Kidney (tissue), 14 donors: ENCODE data around the gene STK25. TPM values are rescaled to one million over a fixed set of nuclear protein-coding genes. Genes with fewer than 3 reads are reported as not detected.

Source experiments
- DNase-seq, 5 donors: peaks; one replicate each; pipeline ENCODE4 v3.0.0-alpha.2; 2013 to 2020
- FAIRE-seq: peaks from 2 replicates; lab custom pipeline; 2012; peaks lifted over from hg19 to GRCh38; lab: Jason Lieb, UNC
- H3K27ac ChIP-seq, 2 donors: one replicate each; pipeline ENCODE4 v1.7.0; 2013; ENCODE audit warnings: low read depth in 2 of 2, low read length in 2 of 2, inconsistent platforms in 1 of 2
- H3K27me3 ChIP-seq: one replicate; pipeline ENCODE4 v1.7.1; 2013; ENCODE audit warnings: low read length, inconsistent platforms; ENCODE audit not compliant: control insufficient read depth, insufficient read depth
- H3K36me3 ChIP-seq, 3 donors: one replicate each; pipeline versions ENCODE4 v1.7.0 to v1.7.1; 2013; ENCODE audit warnings: low read length in 3 of 3, control low read depth in 1 of 3, inconsistent platforms in 1 of 3; ENCODE audit not compliant: insufficient read depth in 3 of 3, control insufficient read depth in 2 of 3
- H3K4me1 ChIP-seq, 3 donors: one replicate each; pipeline versions ENCODE4 v1.7.0 to v1.7.1; 2013; ENCODE audit warnings: low read length in 3 of 3, inconsistent platforms in 1 of 3, low read depth in 1 of 3; ENCODE audit not compliant: control insufficient read depth in 2 of 3, insufficient read depth in 2 of 3
- H3K4me3 ChIP-seq, 3 donors: one replicate each; pipeline versions ENCODE4 v1.7.0 to v1.8.1; 2013; ENCODE audit warnings: low read length in 3 of 3, control low read depth in 1 of 3, inconsistent platforms in 1 of 3
- H3K9ac ChIP-seq, 3 donors: one replicate each; pipeline versions ENCODE4 v1.7.0 to v1.7.1; 2013; ENCODE audit warnings: low read length in 3 of 3, control low read depth in 1 of 3, inconsistent platforms in 1 of 3
- H3K9me3 ChIP-seq, 3 donors: one replicate each; pipeline versions ENCODE4 v1.7.0 to v1.7.1; 2013; ENCODE audit warnings: low read length in 3 of 3, control low read depth in 1 of 3, inconsistent platforms in 1 of 3; ENCODE audit not compliant: control insufficient read depth in 2 of 3, insufficient read depth in 1 of 3
- CTCF ChIP-seq: IDR thresholded peaks from 3 replicates; pipeline ENCODE4 v1.5.1; 2012; ENCODE audit warnings: mild to moderate bottlenecking, moderate library complexity, borderline replicate concordance; ENCODE audit not compliant: insufficient read depth; ENCODE audit errors: extremely low read depth
- intact Hi-C: fragments of 100-400 bp; cut with DNase I; formaldehyde crosslinking; loops from one replicate; pipeline ENCODE4 v1.11.1; 2022
- polyA plus RNA-seq: library from polyadenylated mRNA; stranded (reverse); fragments of 350-450 nt; fragmentation: Illumina TruSeq; extraction: RNeasy Lipid Tissue Mini Kit (QIAGEN cat#74804); gene quantifications from one replicate; pipeline ENCODE4 v1.2.3, GENCODE V29; 2014; ENCODE audit warnings: low read depth, low replicate concordance; ENCODE audit not compliant: insufficient read depth
- total RNA-seq: library from RNA; stranded (reverse); fragmentation: NEBNext Ultra II Directional; extraction: Animal tissue kit (Norgen Biotek cat#: 25700); gene quantifications from one replicate; pipeline ENCODE4 v1.2.1, GENCODE V29; 2021
- donor health status: control.
- donor health status: control.
- donor health status: control.
- donor health status: control.
- donor health status: control.
- donor health status: DM: yes; HTN: yes; CAD: no.
- donor health status: Normal renal cell carcinoma (clear cell type).

Gene STK25
- total and polyA plus RNA-seq, 2 donors from 2014 or later, result 119 to 151 TPM

GRCh38 chr2:241554610-241555322 is 46.4 kb upstream of the STK25 start:
- Histone ChIP-seq H3K4me1 (peaks cover 0 to 1% (median 0%) of the 10 kb centered on the region in 3 donors), H3K27ac (no peak overlapping the region)
- DNase-seq, result no peak

GRCh38 chr2:241553981-241554380 is 45.6 kb upstream of the STK25 start:
- Histone ChIP-seq H3K9ac (no peak overlapping the region), H3K36me3 (no peaks in the 10 kb centered on the region), H3K27me3 (no peaks in the 10 kb centered on the region), H3K4me3 (no peak overlapping the region), H3K9me3 (no peaks in the 10 kb centered on the region), H3K27ac (no peak overlapping the region), H3K4me1 (no peaks in the 10 kb centered on the region)
- DNase-seq (no peak), FAIRE-seq (no peak)
- intact Hi-C loops, result no loop called here
- TF ChIP-seq CTCF, result no peak

More at GRCh38 chr2:241554610-241555322, 46.4 kb upstream of the STK25 start:
- Histone ChIP-seq H3K4me3 (no peak overlapping the region), H3K9me3 (no peaks in the 10 kb centered on the region), H3K9ac (no peak overlapping the region), H3K36me3 (no peaks in the 10 kb centered on the region), H3K27me3 (no peaks in the 10 kb centered on the region)
- no peak for FAIRE-seq
- intact Hi-C loops, result no loop called here
- no peak for TF ChIP-seq CTCF

- no peak for FAIRE-seq
- no peaks in the 10 kb centered on the region for H3K27me3 ChIP-seq
- no peaks in the 10 kb centered on the region for H3K4me1 ChIP-seq
- no peaks in the 10 kb centered on the region for H3K9me3 ChIP-seq
- intact Hi-C loops, result no loop called here
- no peaks in the 10 kb centered on the region for H3K36me3 ChIP-seq
- no peak overlapping the region for H3K9ac ChIP-seq
- no peak for TF ChIP-seq CTCF
- no peak overlapping the region for H3K27ac ChIP-seq
- no peak overlapping the region for H3K4me3 ChIP-seq
- DNase-seq, result no peak
Measured at GRCh38 chr2:241553512-241553830, 45.1 kb upstream of the STK25 start.
